ENCODE data around the gene FAM228A. TPM values are rescaled to one million over a fixed set of nuclear protein-coding genes. Genes with fewer than 3 reads are reported as not detected.

FAM228A gene
- total RNA-seq, 1 donor from 2014 or later: 3.2 TPM

DNA sequence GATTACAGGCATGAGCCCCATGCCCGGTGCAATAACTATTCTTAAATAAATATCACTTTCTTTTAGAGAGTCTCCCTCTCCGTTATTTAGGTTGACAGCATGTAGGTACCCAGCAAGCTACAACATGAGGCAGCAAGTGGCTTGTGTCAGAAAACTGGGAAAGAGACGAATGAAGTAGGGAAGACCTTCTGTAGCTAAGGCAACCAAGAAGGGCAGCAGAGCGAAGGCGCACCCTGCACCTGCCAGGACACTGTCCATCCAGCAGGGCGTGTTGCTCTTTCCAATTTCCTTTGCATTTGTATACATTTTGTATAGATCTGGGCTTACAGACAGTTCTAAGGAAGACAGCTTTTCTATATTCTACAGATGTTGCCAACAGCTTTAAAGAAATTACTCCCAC is 48.1 kb downstream of the FAM228A start:
- DNase-seq (ENCODE audit: low spot score): no peak

DNA sequence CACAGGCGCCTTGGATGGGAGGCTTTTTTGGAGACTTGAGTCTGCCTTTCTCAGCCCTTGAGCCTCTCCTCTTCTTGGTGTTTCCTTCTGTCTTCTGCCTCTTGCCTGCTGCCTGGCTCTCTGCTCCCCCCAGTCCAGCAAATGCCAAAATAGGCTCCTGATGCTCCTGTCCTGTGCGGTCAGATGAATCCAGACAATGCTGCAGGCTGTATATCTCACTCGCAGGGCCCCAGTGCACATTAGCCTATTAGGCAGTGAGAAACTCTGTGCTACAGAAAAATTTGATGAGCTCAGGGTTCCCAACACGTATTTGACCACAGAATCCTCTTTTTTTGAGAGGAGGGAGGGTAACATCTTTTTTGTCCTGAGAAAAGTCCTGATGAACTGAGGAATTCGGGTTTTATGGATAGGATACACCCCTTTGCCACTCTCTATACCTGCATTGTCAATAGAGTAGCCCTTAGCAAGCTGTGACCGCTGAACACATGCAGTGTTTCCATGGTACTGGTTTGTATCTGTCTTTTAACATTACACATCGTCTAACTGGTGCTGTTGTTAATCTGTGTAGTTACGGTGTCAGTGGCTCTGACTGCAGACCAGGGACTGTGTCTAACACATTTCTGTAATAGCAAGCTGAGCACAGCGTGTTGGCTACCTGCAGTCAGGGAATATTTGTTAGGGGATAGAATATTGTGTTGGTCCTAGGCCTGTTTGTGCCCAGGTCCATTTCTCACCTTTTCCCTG is 50.8 kb downstream of the FAM228A start:
- no peak for DNase-seq (ENCODE audit: low spot score)

GRCh38 chr2:24228470-24228869 is 53.6 kb downstream of the FAM228A start:
- DNase-seq (ENCODE audit: low spot score): no peak

DNA sequence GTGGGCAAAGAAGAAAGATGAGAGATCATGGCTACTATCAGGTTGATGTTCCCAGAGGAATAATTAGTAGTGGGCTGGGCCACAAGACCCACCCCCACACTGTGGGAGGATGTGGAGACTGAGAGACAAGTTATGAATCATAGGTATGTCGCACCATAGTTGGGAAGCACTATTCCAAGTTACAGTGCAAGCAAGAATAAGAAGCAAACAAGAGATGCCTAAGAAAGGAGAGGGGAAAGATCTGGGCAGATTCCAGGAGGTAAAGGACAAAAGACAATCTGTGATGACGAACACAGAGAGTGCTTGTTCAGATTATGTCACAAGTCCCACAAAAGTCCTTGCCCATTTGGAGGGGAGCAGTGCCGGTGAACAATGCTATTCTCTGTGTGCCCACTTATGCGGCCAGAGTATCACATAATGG is 56.6 kb downstream of the FAM228A start:
- DNase-seq (ENCODE audit: low spot score): no peak

DNA sequence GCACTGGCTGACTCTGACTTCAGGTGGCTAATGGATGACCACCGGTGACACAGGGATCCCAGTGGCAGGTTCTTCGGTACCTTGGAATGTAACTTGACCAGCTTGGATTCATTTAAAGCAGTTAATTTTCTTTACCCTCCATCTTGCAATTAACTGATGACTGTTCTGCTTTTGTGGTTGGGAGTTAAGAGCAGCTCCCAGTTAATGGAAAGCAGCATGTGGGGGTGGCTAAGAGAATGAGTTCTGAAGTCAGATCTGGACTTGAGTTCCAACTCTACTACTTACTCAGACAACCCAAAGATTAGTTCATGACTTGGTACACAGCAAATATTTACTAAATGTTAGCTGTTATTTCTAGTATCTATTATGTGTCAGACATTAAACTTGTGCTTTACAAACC is 58.5 kb downstream of the FAM228A start:
- DNase-seq (ENCODE audit: low spot score): no peak

GRCh38 chr2:24237313-24237712 is 62.5 kb downstream of the FAM228A start:
- no peak for DNase-seq (ENCODE audit: low spot score)

- DNase-seq (ENCODE audit: low spot score): no peak
Observed at GRCh38 chr2:24238158-24238557, 63.3 kb downstream of the FAM228A start.

- DNase-seq (ENCODE audit: low spot score): no peak
Observed at GRCh38 chr2:24239553-24239952, 64.7 kb downstream of the FAM228A start.

Other genes with a start within 250 kb of the FAM228A start
- 24.0 TPM for gene ATAD2B, start 247.9 kb upstream of the FAM228A start, total RNA-seq
- gene UBXN2A, start 234.6 kb upstream of the FAM228A start, total RNA-seq: 21.7 TPM
- not detected for gene MFSD2B, start 165.0 kb upstream of the FAM228A start, total RNA-seq
- 7.2 TPM for gene WDCP, start 127.7 kb upstream of the FAM228A start, total RNA-seq
- gene FKBP1B, start 125.3 kb upstream of the FAM228A start, total RNA-seq: 5.0 TPM
- gene SF3B6, start 98.7 kb upstream of the FAM228A start, total RNA-seq: 59.3 TPM
- gene TP53I3, start 90.2 kb upstream of the FAM228A start, total RNA-seq: 12.0 TPM
- gene PFN4, start 51.7 kb upstream of the FAM228A start, total RNA-seq: not detected
- 27.4 TPM for gene FAM228B, start 51.6 kb upstream of the FAM228A start, total RNA-seq
- gene ITSN2, start 185.5 kb downstream of the FAM228A start, total RNA-seq: 66.2 TPM

All from mesenteric fat pad (tissue), 1 donor.